Umbilical cord (tissue), 2 donors: Measurements from ENCODE around the gene SGSM2. TPM values are rescaled to one million over a fixed set of nuclear protein-coding genes. Genes with fewer than 3 reads are reported as not detected.

Experiments used
- DNase-seq: peaks from one replicate; pipeline ENCODE4 v3.0.0-alpha.2; 2015; ENCODE audit warnings: low spot score
- total RNA-seq: library from RNA; depleted of rRNA; stranded (reverse); fragments of >200 nt; gene quantifications from one replicate; pipeline ENCODE4 v1.2.3, GENCODE V29; 2014; ENCODE audit warnings: low replicate concordance; ENCODE audit not compliant: insufficient read depth

The SGSM2 gene
- total RNA-seq, 1 donor from 2014 or later, result 33.5 TPM

DNA sequence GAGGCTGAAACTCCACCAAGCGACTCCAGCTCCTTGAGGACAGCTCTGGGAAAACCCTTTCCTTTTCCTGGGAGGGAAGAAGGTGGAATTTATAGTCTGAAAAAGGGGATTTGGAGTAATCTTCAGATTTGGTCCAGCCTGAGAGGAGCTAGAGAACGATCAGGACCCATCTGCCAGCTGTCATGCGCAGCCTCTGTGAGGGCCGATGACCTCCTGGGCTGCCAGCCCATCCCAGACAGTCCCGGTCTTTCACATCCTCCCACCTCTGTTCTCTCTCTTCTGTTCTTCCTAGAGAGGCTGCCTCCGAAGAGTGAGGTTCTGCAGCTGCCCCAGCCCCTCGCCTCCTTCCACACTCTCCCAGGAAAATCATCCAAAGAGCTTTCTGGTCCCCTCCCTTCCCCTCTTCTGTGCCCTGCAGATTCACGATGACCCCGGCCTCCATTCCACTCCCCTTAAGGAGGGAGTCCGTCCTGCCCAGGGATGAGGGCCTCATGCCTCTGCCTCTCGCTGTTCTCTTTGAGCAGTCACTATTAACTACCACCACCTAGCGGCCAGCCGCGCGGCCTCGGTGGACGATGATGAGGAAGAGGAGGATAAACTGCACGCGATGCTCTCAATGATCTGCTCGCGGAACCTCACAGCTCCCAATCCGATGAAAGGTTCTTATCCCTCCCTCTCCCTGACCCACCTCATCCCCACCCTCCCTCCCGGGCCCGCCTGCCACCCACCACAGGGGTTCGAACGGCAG lies 29.6 kb downstream of the SGSM2 start:
- no peak for DNase-seq

DNA sequence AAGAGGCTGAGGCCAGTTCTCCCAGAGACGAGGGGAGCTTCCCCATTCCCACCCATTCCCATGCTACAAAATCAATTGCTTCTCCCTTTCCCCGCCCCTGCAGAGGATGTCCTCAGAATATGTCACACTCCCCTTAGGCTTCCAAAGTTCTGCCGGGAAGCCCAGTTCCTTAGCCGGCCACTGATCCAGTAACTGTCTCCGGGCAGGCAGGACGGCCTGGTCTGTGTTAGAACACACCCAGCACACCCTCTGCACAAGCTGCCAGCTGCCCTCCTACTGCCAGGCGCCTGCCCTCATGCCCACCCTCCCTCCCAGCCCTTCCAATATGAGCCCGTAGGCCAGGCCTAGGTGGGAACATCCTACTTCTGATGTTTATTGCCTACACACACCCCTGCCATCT lies 31.1 kb downstream of the SGSM2 start:
- DNase-seq, result no peak

- no peak for DNase-seq
These were observed 31.7 kb downstream of the SGSM2 start for GRCh38 chr17:2369039-2369438.

- DNase-seq, result no peak
These were observed 32.4 kb downstream of the SGSM2 start for GRCh38 chr17:2369551-2370210.

DNA sequence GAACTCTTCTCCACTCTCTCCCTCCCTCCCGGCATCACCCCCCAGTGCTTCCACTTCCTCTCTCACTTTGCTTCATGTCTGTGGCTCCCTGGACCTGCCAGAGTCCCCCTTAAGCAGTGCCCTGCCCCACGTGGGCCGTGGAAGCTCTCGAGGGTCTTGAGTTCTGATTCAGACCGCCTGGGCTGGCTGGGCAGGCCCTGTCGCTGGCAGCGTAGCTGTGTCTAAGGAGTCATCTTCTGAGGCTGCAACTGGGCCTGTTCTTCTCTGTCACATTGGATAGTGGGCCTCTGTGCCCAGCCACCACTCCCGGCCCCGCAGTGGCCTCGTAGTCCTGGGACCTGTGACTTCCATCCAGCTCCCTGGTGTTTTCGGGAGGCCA lies 32.9 kb downstream of the SGSM2 start:
- DNase-seq, result no peak

DNA sequence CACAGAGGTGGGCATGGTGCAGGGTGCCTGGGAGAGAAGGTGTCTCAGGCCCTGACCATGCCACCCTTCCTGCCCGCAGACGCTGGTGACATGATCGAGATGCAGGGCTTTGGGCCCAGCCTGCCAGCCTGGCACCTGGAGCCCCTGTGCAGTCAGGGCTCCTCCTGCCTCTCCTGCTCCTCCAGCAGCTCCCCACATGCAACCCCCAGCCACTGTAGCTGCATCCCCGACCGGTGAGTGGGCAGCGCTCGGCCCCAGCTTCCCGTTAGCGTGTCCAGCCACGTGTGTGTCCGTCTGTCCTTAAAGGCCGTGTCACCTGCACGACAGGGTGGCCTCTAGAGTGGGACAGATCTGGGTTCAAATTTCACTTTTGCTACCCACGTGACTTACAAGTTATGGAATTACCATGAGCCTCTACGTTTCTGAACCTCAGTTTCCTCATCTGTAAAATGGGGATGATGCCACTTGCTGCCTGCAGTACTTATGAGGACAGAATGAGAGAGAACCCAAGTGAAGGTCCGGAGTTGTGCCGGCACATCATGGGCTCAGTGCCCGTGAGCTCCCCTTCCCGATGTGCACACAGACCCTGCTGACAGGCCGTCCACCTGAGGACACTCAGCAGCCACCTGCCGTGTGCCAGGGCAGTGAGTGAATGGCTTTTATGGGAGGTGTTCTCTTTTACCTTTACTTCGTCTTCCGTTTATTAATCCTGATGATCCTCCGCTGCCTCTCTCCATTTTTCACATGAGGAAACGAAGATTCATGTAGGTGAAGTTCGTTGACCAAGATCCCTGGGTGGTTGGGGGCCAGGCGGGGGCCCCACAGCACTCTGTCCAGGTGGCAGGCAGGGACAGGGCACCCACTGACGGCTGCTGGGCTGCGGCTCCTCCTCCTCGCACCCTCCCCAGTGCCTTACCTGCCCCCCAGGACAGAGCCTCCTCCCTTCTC lies 34.2 kb downstream of the SGSM2 start:
- no peak for DNase-seq

DNA sequence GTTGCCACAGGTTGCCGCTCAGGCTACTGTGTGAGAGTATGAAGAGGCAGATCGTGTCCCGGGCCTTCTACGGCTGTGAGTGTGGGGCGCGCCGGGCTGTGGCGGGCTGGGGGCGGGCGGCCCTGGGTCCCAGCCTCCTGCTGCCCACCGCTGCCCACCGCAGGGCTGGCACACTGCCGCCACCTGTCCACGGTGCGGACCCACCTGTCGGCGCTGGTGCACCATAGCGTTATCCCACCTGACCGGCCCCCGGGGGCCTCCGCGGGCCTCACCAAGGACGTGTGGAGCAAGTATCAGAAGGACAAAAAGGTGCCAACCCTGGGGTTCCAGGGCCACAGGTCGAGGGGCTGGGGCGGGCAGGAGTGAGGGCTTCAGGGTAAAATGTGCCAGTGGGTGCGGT lies 34.9 kb downstream of the SGSM2 start:
- no peak for DNase-seq

- no peak for DNase-seq
These were observed 35.4 kb downstream of the SGSM2 start for GRCh38 chr17:2372681-2373080.

- no peak for DNase-seq
These were observed 35.9 kb downstream of the SGSM2 start for GRCh38 chr17:2373179-2373578.

- DNase-seq, result no peak
These were observed 37.4 kb downstream of the SGSM2 start for GRCh38 chr17:2374549-2375285.

- DNase-seq, result no peak
These were observed 38.1 kb downstream of the SGSM2 start for GRCh38 chr17:2375406-2375805.

- no peak for DNase-seq
These were observed 38.8 kb downstream of the SGSM2 start for GRCh38 chr17:2376107-2376506.

DNA sequence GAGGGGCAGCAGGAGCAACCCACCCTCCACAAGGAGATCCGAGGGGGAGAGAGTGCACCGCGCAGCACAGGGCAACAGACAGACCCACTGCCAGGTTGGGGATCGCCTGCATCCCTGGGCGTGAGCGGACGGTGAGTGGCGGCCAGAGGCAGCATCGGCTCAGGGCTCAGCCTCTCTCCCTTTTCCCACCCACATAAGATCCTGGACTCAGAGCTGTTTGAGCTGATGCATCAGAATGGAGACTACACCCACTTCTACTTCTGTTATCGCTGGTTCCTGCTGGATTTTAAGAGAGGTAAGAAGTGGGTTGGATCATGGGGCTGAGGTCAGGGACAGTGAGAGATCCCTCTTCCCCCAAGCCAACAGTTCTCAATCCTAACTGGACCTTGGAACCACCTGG lies 40.4 kb downstream of the SGSM2 start:
- no peak for DNase-seq

GRCh38 chr17:2378905-2379304 lies 41.6 kb downstream of the SGSM2 start:
- DNase-seq, result no peak

- DNase-seq, result no peak
These were observed 42.4 kb downstream of the SGSM2 start for GRCh38 chr17:2379489-2380225.

DNA sequence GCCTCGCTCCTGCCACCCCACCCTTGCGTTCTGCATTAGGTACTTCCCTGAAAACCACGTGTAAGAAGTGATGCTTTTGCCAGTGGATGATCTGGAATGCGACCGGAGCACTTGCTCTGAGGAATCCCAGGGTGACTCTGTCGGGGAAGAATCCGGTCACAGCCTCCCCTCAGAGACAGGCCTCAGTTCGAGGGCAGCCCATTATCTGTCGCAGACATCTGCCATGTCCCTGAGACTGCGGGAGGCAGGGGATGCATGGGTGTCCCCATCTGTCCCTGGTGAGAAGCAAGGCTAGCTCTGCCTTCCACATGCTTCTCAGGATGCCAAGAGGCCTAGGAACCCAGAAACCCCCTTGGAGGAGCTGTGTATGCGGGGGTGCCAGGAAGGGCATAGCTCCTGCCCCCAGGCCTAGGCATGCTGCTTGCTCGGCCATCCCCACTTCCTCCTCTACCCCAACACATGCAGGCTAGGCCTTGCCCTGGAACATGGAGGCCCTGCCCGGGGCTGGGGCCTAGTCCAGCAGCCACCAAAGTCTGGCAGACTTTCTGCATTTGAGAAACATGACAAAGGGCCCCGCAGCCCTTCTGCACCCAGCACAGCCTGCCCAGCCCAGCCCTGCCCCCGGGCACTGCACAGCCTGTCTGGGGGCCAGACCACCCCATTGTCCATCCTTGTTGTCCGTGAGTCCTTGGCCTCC lies 43.1 kb downstream of the SGSM2 start:
- no peak for DNase-seq

GRCh38 chr17:2380950-2381649 lies 43.8 kb downstream of the SGSM2 start:
- no peak for DNase-seq

- DNase-seq, result no peak
These were observed 46.4 kb downstream of the SGSM2 start for GRCh38 chr17:2383628-2384167.

- DNase-seq, result no peak
These were observed 47.3 kb downstream of the SGSM2 start for GRCh38 chr17:2384439-2385127.
